ENCODE measurements around the gene SPOCK1. TPM values are rescaled to one million over a fixed set of nuclear protein-coding genes. Genes with fewer than 3 reads are reported as not detected.
A peak's percentile ranks its signal among the peaks of the same experiment; 100 is the strongest.

The SPOCK1 gene
- polyA plus RNA-seq, 6 donors from 2014 or later = not detected

GRCh38 chr5:137313526-137314175 lies 185.5 kb downstream of the SPOCK1 start:
- H3K36me3 Mint-ChIP-seq = no peaks in the 10 kb centered on the region
- no peak for DNase-seq
- H3K9me3 Mint-ChIP-seq = peaks cover 0 to 7% (median 0%) of the 10 kb centered on the region in 7 donors
- no peaks in the 10 kb centered on the region for H3K4me1 Mint-ChIP-seq
- ATAC-seq (ENCODE audit: low read depth in 2 of 2) = no peak
- peak overlapping the region in 1 of 8 donors; percentile 35 for H3K4me3 Mint-ChIP-seq
- no peak overlapping the region for H3K27ac Mint-ChIP-seq
- H3K27me3 Mint-ChIP-seq = peaks cover 5 to 31% (median 23%) of the 10 kb centered on the region in 3 donors

- Mint-ChIP-seq H3K27ac (no peak overlapping the region), H3K9me3 (peaks cover 0 to 7% (median 0%) of the 10 kb centered on the region in 7 donors), H3K4me1 (no peaks in the 10 kb centered on the region), H3K27me3 (peaks cover 0 to 20% (median 17%) of the 10 kb centered on the region in 3 donors), H3K36me3 (no peaks in the 10 kb centered on the region), H3K4me3 (no peak overlapping the region)
- DNase-seq = no peak
- no peak for ATAC-seq (ENCODE audit: low read depth in 2 of 2)
Observed at GRCh38 chr5:137312011-137312410, 187.1 kb downstream of the SPOCK1 start.

- no peak for ATAC-seq (ENCODE audit: low read depth in 2 of 2)
- Mint-ChIP-seq H3K27me3 (peaks cover 0 to 18% (median 17%) of the 10 kb centered on the region in 3 donors), H3K36me3 (no peaks in the 10 kb centered on the region)
Observed at GRCh38 chr5:137310051-137310730, 188.9 kb downstream of the SPOCK1 start.

GRCh38 chr5:137309290-137309689 lies 189.8 kb downstream of the SPOCK1 start:
- ATAC-seq (ENCODE audit: low read depth in 2 of 2) (no peak), DNase-seq (no peak)
- no peak overlapping the region for H3K4me3 Mint-ChIP-seq
- no peak overlapping the region for H3K27ac Mint-ChIP-seq
- H3K9me3 Mint-ChIP-seq = peaks cover 0 to 5% (median 0%) of the 10 kb centered on the region in 7 donors
- H3K36me3 Mint-ChIP-seq = no peaks in the 10 kb centered on the region
- H3K4me1 Mint-ChIP-seq = no peaks in the 10 kb centered on the region
- H3K27me3 Mint-ChIP-seq = peaks cover 0 to 12% (median 9%) of the 10 kb centered on the region in 3 donors

More at GRCh38 chr5:137310051-137310730, 188.9 kb downstream of the SPOCK1 start:
- peaks cover 0 to 7% (median 0%) of the 10 kb centered on the region in 7 donors for H3K9me3 Mint-ChIP-seq
- DNase-seq = no peak
- no peak overlapping the region for H3K4me3 Mint-ChIP-seq
- H3K4me1 Mint-ChIP-seq = no peaks in the 10 kb centered on the region
- H3K27ac Mint-ChIP-seq = no peak overlapping the region

- no peaks in the 10 kb centered on the region for H3K4me1 Mint-ChIP-seq
- no peak overlapping the region for H3K4me3 Mint-ChIP-seq
- no peak for ATAC-seq (ENCODE audit: low read depth in 2 of 2)
- no peak for DNase-seq
- H3K36me3 Mint-ChIP-seq = no peaks in the 10 kb centered on the region
- no peak overlapping the region for H3K27ac Mint-ChIP-seq
- H3K9me3 Mint-ChIP-seq = no peaks in the 10 kb centered on the region
- H3K27me3 Mint-ChIP-seq = peaks cover 0 to 4% (median 3%) of the 10 kb centered on the region in 3 donors
Observed at GRCh38 chr5:137308311-137308710, 190.8 kb downstream of the SPOCK1 start.

- no peaks in the 10 kb centered on the region for H3K36me3 Mint-ChIP-seq
- H3K27ac Mint-ChIP-seq = no peak overlapping the region
- no peaks in the 10 kb centered on the region for H3K4me1 Mint-ChIP-seq
- ATAC-seq (ENCODE audit: low read depth in 2 of 2) = no peak
- no peak overlapping the region for H3K4me3 Mint-ChIP-seq
- H3K9me3 Mint-ChIP-seq = no peaks in the 10 kb centered on the region
- peaks cover 0 to 5% (median 5%) of the 10 kb centered on the region in 3 donors for H3K27me3 Mint-ChIP-seq
- DNase-seq = no peak
Observed at GRCh38 chr5:137306903-137307302, 192.2 kb downstream of the SPOCK1 start.

GRCh38 chr5:137305971-137306602 lies 193.0 kb downstream of the SPOCK1 start:
- Mint-ChIP-seq H3K27me3 (peaks cover 0 to 12% (median 9%) of the 10 kb centered on the region in 3 donors), H3K4me1 (no peaks in the 10 kb centered on the region)
- ATAC-seq (ENCODE audit: low read depth in 2 of 2) = no peak

GRCh38 chr5:137304226-137304874 lies 194.8 kb downstream of the SPOCK1 start:
- peaks cover 0 to 20% (median 9%) of the 10 kb centered on the region in 3 donors for H3K27me3 Mint-ChIP-seq
- no peak overlapping the region for H3K4me3 Mint-ChIP-seq
- no peak for DNase-seq

More at GRCh38 chr5:137305971-137306602, 193.0 kb downstream of the SPOCK1 start:
- no peak for DNase-seq
- H3K27ac Mint-ChIP-seq = no peak overlapping the region
- no peak overlapping the region for H3K4me3 Mint-ChIP-seq
- no peaks in the 10 kb centered on the region for H3K9me3 Mint-ChIP-seq
- H3K36me3 Mint-ChIP-seq = no peaks in the 10 kb centered on the region

GRCh38 chr5:137303509-137303908 lies 195.6 kb downstream of the SPOCK1 start:
- H3K4me1 Mint-ChIP-seq = no peaks in the 10 kb centered on the region

More at GRCh38 chr5:137304226-137304874, 194.8 kb downstream of the SPOCK1 start:
- no peaks in the 10 kb centered on the region for H3K36me3 Mint-ChIP-seq
- no peaks in the 10 kb centered on the region for H3K9me3 Mint-ChIP-seq
- H3K4me1 Mint-ChIP-seq = no peaks in the 10 kb centered on the region
- ATAC-seq (ENCODE audit: low read depth in 2 of 2) = no peak
- H3K27ac Mint-ChIP-seq = peak overlapping the region in 2 of 6 donors; percentile 67 to 83

GRCh38 chr5:137300411-137301240 lies 198.5 kb downstream of the SPOCK1 start:
- no peaks in the 10 kb centered on the region for H3K36me3 Mint-ChIP-seq
- no peak overlapping the region for H3K4me3 Mint-ChIP-seq
- ATAC-seq (ENCODE audit: low read depth in 2 of 2) = no peak
- no peaks in the 10 kb centered on the region for H3K9me3 Mint-ChIP-seq
- H3K27me3 Mint-ChIP-seq = peaks cover 0 to 18% (median 9%) of the 10 kb centered on the region in 3 donors
- H3K27ac Mint-ChIP-seq = no peak overlapping the region
- DNase-seq = no peak
- no peaks in the 10 kb centered on the region for H3K4me1 Mint-ChIP-seq

More at GRCh38 chr5:137303509-137303908, 195.6 kb downstream of the SPOCK1 start:
- DNase-seq (no peak), ATAC-seq (ENCODE audit: low read depth in 2 of 2) (no peak)
- Mint-ChIP-seq H3K4me3 (no peak overlapping the region), H3K27ac (no peak overlapping the region), H3K9me3 (no peaks in the 10 kb centered on the region), H3K36me3 (no peaks in the 10 kb centered on the region), H3K27me3 (peaks cover 0 to 18% (median 9%) of the 10 kb centered on the region in 3 donors)

- DNase-seq (no peak), ATAC-seq (ENCODE audit: low read depth in 2 of 2) (no peak)
- Mint-ChIP-seq H3K4me3 (no peak overlapping the region), H3K9me3 (peaks cover 0 to 8% (median 0%) of the 10 kb centered on the region in 7 donors), H3K27ac (no peak overlapping the region), H3K4me1 (no peaks in the 10 kb centered on the region), H3K27me3 (peaks cover 0 to 11% (median 0%) of the 10 kb centered on the region in 3 donors), H3K36me3 (no peaks in the 10 kb centered on the region)
Observed at GRCh38 chr5:137296213-137296781, 202.8 kb downstream of the SPOCK1 start.

GRCh38 chr5:137294604-137295003 lies 204.5 kb downstream of the SPOCK1 start:
- no peaks in the 10 kb centered on the region for H3K27me3 Mint-ChIP-seq
- peaks cover 0 to 8% (median 0%) of the 10 kb centered on the region in 7 donors for H3K9me3 Mint-ChIP-seq
- H3K4me3 Mint-ChIP-seq = peak overlapping the region in 1 of 8 donors; percentile 30
- ATAC-seq (ENCODE audit: low read depth in 2 of 2) (no peak), DNase-seq (no peak)
- H3K36me3 Mint-ChIP-seq = no peaks in the 10 kb centered on the region
- H3K27ac Mint-ChIP-seq = no peak overlapping the region
- no peaks in the 10 kb centered on the region for H3K4me1 Mint-ChIP-seq
